ENCODE data around the gene LRPPRC.

The LRPPRC gene

DNA sequence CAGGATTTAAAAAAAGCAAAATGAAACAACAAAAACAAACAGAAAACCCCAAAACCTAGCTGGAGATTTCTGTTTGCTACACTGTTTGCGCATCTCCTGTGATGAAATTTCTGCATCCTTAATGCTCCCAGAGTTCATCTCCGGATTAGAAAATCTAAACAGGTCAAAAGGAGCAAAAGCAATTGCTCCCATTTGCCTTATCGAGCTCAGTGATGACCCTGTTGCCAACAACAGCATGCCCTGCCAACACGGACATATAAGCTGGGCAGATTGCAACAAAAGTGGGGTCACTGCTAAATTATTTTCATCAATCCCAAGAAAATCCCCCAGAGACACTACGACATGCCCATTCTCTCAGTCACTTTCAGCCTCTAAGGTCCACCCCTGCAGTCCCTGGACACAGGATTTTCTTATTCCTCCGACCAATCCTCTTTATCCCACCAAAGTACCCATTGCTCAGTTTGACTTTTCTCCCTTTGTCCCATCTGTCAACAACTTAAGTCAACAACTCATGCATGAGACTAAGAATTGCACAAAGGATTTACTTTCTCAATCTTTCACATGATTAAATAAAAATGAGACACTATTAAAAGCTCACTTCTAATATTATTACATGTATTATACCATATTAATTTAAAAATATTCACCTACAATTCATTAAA, 89.2 kb downstream of the LRPPRC start:
- DNase-seq (ENCODE audit: low read depth), result no peak

DNA sequence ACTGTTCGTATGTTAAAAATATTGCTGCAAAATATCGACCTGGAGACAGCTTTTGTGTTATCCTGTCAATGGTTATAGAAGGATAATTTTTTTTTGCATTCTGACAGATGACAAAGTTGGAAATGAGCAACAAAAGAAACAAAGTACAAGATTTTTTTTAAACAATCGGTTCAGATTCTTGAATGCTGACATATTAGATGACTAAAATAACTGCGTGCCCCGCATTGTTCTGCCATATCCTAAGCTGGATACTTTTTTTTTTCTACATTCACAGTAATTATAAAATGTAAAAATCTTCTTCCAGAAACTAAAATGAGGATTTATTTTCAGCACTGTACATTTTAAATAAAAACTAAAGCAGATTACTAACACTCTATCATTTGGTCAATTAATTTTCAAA, 89.9 kb downstream of the LRPPRC start:
- peak; percentile 46 for DNase-seq (ENCODE audit: low read depth)

DNA sequence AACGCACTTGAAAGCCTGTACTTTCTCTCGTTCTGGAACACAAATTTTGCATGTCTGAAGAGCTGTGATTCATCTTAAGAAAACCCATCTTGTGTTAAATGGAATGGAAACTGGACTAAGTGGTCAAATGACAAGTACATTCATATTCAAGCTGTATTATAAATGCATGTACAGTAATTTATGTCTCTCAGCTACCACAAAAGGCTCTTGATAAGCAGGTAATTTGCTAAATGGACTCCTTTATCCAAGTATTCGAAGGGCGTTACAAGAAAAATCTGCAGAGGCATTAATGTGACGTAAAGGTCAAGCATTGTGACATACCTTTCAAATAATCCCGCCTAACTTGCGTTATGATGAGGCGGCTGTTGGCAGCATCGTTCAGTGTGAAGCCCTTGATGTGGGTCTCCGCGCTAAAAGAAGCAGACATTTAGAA, 90.4 kb downstream of the LRPPRC start:
- DNase-seq (ENCODE audit: low read depth), result peak; percentile 58

DNA sequence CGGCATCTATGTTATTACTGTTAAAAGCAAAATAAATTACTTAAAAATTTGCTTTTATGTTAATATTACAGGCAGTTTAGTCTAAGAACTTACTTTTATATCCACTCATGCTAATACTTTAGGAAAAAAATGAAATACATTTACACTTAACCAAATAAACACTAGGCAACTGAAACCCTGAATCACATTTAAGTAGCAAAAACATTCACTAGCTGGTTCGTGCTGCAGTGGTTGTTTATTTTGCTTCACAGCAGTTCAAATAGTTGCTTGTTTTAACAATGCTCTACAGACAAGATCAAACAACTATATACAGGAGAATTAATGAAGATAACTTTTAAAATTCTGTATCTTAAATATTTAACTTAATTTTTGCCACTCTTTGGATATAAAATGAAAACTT, 96.2 kb downstream of the LRPPRC start:
- peak; percentile 23 for DNase-seq (ENCODE audit: low read depth)

DNA sequence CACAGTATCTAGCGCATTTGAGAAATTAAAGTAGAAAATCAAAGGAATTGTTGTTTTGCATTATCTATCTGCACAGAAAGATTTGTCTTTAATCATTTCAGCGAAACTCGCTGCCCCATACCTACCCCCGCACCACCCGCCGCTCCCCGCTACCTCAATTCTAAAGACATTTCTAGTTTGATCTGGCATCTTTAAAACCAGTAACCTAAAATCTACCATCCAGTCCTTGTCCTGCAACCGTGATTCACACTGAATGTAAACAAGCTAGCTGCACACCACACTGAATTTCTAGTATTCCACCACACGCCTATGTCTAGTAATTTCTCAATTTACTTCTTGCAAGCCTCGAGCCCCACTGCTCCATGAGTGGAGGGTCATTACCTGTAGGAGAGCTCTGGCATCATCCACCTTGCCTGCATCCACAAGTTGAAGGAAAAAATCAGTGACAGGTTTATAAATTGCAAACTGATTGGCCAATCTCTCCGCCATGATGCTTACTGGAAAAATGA, 96.9 kb downstream of the LRPPRC start:
- no peak for DNase-seq (ENCODE audit: low read depth)

DNA sequence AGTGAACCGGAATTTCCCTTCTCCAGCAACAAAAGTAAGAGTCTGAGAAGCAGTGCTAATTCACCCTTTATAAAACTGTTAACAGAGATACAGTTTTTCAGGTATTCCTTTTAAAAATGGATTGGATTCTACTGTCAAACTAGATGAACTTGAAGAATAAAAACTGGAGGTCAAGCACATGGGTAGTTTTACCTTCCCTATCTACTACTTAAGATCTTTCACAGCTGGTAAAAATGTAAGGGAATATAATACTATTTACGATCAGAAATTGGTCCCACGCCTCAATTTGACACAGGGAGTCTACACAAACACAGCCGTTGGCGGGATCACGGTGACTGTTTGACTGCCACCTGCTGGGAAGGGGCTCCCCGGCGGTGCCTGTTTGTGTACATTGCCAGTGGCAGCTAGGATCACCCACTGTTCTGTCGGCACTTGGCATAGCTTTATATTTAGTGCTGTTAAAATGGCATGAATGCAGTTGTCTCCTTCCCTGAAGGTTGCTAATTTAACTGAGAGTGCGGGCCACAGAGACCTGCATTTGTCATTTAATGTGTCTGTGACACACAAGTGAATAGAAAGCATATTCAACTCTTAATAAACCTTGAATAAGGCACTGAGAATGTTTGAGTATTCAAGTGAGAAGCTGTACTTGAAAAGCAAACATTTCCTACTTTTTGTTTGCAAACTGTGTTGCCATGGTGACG, 97.5 kb downstream of the LRPPRC start:
- DNase-seq (ENCODE audit: low read depth), result no peak

DNA sequence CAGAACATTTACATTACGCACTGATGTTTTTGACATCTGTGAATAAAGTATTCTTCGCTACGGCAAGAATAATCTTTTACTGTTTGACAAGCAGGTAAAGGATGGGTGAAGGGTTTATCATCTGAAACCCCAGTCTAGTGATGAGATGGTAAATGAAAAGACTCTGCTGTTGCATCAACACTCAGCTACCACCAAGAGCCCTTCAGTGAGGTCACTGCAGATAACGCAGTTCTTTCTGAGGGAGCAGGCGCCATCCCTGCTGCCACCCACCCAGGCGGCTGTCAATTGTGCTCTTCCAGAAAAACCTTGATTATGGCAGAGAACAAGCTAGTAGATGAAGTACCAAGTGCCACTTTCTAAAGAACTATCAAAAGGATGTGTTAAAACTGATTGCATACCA, 98.3 kb downstream of the LRPPRC start:
- DNase-seq (ENCODE audit: low read depth), result no peak

DNA sequence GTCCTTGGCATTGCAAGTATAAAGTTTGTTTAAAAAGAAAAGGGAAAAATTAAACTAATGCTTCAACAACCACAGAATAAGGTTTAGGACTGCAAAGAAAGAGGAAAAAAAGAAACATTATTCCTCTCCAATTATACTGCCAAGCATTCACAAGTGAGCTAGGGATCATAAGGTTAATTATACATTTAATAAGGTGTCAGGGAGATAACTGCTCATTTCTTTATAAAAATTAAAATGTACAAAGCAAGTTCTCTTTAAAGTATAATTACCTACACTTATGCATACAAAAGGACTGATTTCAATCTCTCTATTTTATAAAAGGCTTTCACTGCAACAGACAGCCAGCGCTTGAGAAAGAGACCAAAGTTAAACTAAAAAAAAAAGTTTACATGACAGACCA, 98.9 kb downstream of the LRPPRC start:
- DNase-seq (ENCODE audit: low read depth), result no peak

DNA sequence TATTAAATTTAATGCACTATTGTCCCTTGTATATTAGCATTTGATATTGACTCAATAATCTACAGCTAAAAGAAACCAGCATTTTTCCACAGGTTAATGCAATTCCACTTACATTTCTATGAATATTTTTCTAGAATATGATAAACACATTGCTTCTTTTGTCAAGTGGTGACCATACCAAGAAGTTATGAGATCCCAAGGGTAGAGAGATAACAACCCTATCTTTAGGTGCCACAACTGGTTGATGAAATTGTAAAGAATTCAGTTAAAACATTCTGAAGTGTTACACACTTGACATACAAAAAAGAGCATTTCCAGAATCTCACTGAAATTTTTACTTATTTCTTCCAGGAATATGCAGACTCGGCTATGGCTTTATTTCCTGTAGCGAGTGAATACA, 101.0 kb downstream of the LRPPRC start:
- no peak for DNase-seq (ENCODE audit: low read depth)

DNA sequence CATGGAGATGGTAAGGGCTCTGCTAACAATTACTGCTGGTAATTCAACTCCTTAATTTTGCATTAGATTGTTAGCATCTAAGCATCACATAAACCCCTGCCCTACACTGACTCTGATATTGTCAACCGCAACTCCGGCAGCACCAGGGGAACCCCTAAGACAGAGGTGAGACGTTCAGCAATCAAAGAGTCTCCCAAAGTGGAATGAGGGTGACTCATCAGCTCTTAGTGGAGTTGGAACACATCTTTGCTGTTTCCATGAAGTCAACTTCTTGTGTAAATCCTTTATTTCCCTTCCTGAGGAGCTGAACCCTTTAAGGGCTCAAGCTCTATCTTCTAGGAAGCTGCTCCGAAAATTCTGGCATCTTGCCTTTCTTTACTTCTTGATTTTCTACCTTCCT, 104.9 kb downstream of the LRPPRC start:
- DNase-seq (ENCODE audit: low read depth), result peak; percentile 90

DNA sequence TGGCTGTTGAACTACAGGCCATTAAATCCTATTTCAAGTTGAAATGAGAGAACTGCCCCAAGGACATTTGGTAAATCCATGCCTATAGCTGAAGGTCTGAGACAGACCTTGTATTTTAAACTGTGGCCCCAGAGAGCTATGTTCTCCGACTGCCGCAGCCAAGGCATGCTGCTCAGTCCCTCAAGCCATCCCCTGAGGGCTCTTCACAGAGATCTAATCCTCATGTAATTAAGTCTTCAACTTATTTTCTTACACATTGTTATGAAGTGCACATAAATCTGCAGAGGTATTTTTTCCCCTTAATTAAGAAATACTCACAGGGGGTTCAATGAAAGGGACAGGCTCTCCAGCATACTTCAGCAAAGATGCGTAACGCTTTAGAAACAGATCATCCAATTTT, 106.4 kb downstream of the LRPPRC start:
- no peak for DNase-seq (ENCODE audit: low read depth)

DNA sequence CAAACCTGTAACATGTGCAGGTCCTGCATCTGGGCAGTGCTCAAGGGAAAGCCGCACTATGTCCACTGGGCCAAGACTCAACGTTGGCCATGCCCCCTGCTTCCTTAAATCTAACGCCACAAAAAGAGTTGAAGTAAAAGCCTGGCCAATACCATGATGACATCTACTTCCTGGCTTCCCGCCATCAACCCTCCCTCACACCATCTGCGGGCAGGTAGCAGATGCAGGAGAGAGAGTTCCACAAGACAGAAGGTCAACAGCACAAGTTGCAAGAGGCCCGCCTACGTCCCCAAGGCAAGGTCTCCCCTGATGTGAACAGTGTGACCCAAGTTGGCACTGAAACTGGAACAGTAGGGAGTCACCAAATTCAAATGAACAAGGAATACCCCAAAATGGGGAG, 108.6 kb downstream of the LRPPRC start:
- no peak for DNase-seq (ENCODE audit: low read depth)

DNA sequence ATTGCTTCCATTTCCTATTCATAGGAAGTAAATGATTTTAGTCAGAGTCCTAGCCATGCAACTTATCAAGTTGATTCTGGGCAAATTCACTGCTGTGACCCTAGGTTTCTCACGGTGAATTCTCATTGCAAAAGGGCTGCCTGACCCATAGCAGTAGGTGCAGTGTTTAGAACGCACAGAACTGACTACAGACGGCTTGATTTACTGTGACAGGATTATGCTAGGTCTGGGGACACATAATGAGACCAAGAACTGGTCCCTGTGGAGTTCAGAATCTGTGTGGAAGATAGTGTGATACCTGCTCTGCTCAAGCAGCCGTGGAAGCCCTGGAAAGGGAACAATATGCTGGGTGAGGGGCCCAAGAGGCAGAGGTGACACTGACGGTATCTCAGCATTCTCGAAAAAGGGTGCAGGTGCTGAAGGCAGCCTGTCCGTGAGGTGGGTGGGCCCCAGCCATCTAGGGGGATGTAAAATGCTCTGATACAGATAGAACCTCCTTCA, 110.6 kb downstream of the LRPPRC start:
- DNase-seq (ENCODE audit: low read depth), result no peak

DNA sequence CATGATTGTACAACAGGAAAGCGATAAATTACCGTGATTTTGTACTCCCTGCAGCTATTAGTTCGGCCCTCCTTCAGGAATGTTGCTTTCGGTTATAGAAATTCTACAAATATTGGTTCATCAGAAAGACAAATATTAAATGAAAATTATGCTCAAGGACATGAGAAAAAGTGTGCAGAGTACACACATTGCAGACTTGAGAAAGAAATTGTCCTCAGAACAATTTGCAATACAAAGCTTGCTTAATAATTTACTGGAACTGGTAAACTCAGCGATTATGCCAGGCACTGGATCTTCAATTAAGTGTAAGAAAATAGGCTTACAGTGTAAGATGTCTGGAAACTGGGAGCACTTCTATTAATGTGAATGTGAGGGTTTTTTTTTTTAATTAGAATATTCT, 111.1 kb downstream of the LRPPRC start:
- no peak for DNase-seq (ENCODE audit: low read depth)

DNA sequence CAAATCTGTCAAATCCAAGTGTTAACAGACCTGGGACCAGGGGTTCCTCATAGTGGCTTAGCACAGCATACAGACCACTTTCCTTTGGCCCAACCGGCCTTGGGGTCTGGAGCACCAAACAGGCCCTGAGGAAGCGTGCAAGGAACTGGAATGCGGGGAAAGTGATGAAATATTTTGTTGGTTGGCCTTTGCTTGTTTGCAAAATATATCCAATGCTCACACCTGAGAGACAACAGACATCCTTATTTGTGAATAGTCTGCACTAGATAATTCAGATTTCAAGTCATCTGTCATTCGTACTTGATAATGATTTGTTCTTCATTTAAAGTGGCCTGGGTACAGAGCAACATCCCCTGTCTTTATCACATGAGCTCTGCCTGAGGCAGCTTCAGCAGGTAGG, 113.5 kb downstream of the LRPPRC start:
- no peak for DNase-seq (ENCODE audit: low read depth)

DNA sequence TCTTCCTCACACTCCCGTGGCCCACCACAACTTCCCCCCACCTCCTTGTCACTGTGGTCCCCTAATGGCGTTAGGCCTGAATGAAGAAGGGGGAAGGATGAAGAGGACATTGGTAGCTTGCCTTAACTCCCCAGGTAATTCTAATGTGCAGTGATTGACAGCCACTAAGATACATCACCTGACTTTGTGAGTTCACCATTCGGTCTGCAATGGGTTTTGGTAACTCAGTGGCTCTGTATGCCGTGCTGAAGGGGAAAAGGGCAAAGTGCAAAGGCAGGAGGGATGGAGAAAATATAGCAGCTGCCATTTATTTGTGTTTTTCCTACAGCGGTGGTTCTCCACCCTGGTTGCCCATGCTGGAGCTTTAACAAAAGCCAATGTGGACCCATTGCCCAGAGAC, 114.8 kb downstream of the LRPPRC start:
- no peak for DNase-seq (ENCODE audit: low read depth)

DNA sequence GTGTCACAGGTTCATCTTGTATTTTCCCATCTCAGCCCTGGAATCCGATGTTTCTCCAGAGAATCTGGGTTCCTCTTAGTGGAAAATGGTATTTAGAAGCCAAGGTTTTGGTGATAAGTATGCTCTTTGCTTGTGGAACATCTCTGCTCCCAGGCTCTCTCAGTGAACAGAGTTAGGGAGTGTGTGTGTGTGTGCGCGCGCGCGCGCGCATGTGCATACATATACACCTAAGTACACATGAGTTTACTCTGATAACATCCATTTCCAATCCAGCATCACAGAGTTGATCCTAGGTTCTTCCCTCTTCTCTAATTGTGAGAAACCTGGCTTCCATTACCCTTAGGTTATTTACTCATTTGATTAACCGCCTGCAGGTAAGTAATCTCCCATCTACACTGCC, 115.3 kb downstream of the LRPPRC start:
- no peak for DNase-seq (ENCODE audit: low read depth)

DNA sequence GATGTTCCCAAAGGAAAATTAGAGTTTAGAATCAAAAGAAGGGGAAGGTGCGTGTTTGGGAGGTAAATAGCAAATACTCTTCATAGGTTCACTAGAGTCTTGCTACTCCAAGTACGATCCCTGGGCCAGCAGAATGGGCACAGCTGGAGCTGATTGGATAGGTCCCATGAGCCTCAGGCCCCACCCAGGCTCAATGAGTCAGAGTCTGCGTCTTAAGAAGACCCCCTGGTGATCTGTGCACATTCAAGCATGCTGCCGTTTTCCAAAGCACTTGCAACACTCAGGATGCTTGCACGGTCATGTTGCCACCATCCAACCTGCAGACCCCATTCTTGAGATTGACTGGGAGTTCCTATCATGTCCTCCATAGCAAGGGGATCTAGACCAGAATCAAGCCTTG, 116.5 kb downstream of the LRPPRC start:
- peak; percentile 41 for DNase-seq (ENCODE audit: low read depth)

DNA sequence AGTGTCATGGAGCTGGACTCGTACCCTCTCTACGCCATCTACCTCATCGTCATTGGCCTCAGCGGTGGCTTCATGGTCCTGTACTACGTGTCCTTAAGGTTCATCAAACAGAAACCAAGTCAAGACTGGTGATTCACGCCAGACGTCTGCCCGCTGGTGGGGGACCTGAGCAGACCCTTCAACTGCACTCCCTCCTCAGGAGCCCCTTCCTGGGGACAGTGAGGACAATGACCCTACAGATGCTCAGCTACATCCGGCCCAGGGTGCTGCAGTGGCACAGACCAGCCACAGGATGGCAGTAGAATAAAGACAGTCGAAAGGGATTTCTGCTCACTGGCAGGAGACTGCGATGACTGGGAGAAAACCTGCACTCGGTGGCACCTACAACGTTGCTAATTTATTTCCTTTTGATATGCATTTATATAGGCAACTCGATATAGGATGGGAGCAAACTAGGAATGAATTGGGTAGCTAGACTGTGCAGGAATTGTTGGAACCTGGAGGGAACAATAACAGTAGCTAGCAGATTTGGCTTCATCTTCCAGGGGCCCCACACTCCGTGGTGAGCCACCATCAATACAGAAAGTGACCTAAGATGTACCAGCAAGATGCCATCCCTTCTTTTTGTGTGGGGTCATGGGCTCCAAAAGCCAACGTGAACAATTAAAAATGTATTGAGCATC, 117.9 kb downstream of the LRPPRC start:
- peak; percentile 59 for DNase-seq (ENCODE audit: low read depth)

DNA sequence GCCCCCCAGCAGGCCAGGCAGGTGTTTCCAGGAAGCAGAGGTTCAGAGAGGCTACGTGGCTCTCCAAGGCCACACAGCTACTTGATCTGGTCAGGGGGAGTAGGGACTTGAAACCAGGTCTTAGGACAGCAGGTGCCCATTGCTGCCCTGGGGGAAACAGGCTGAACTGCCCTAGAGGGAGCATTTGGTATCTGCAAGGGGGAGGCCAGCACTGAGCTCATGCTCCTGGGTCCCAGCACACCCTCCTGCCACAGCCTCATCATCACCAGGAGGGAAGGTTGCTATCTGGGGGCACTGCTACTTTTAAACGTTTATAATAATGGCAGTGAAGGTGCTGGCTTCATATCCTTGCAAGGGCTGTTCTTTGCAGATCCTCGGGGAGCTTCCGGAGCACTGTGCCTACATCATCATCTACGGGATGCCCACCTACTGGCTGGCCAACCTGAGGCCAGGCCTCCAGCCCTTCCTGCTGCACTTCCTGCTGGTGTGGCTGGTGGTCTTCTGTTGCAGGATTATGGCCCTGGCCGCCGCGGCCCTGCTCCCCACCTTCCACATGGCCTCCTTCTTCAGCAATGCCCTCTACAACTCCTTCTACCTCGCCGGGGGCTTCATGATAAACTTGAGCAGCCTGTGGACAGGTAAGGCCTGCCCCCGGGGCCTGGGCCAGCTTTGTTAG, 120.9 kb downstream of the LRPPRC start:
- DNase-seq (ENCODE audit: low read depth), result no peak

DNA sequence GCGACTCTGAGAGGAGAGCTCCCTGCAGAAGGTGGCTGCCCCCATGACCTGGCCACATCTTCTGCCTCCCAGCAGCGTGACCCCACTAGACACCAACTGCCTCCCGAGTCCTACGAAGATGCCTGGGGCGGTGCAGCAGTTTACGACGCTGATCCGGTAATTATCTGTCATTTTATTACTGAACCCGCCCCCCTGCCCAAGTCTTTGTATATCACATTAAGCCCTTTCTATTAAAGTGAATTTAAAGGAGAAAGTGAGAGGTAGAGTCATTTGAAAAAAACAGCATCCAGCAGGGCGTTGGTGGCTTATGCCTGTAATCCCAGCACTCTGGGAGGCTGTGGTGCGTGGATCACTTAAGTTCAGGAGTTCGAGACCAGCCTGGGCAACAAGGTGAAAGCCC, 123.6 kb downstream of the LRPPRC start:
- no peak for DNase-seq (ENCODE audit: low read depth)

DNA sequence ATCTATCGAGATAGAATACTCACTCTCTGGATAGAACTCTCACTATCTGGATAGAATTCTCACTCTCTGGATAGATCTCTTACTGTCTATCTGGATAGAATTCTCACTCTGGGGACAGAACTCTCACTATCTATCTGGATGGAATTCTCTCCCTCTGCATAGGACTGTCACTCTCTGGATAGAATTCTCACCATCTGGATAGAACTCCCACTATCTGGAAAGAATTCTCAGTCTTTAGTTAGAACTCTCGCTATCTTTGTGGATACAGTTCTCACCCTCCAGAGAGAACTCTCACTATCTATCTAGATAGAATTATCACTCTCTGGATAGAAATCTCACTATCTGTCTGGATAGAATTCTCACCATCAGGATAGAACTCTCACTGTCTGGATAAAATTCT, 140.5 kb downstream of the LRPPRC start:
- no peak for DNase-seq (ENCODE audit: low read depth)
